NCI-H2227 (cell line): ENCODE results near the gene GBP1.
"Not testable (repeated sequence)": the region's sequence is repeated elsewhere in the genome, so short reads cannot be mapped to it uniquely, and the experiment has no call there.

Experiments used
- DNase-seq: peaks from one replicate; lab custom pipeline; 2025; ENCODE audit not compliant: unreplicated experiment; lab: John Stamatoyannopoulos, UW

GBP1 gene

GRCh38 chr1:89065079-89065868 lies at the start of gene GBP1:
Gene GBP1, minus strand, starts transcription at chr1:89065208. Its CDS starts 1,974 bp downstream, at chr1:89063234.
- no peak for DNase-seq

- no peak for DNase-seq
Observed at GRCh38 chr1:89114662-89115061, 49.7 kb upstream of the GBP1 start.

GRCh38 chr1:89112871-89113613 lies 48.0 kb upstream of the GBP1 start:
- no peak for DNase-seq

GRCh38 chr1:89104687-89105086 lies 39.7 kb upstream of the GBP1 start:
- DNase-seq, result peak; percentile 63

GRCh38 chr1:89104147-89104546 lies 39.1 kb upstream of the GBP1 start:
- DNase-seq, result no peak

- no peak for DNase-seq
Observed at GRCh38 chr1:89102021-89102420, 37.0 kb upstream of the GBP1 start.

- DNase-seq, result no peak
Observed at GRCh38 chr1:89100412-89100811, 35.4 kb upstream of the GBP1 start.

GRCh38 chr1:89098857-89099256 lies 33.8 kb upstream of the GBP1 start:
- no peak for DNase-seq

GRCh38 chr1:89095737-89096136 lies 30.7 kb upstream of the GBP1 start:
- DNase-seq, result no peak

GRCh38 chr1:89089962-89090361 lies 25.0 kb upstream of the GBP1 start:
- DNase-seq, result no peak

- DNase-seq, result no peak
Observed at GRCh38 chr1:89088572-89088971, 23.6 kb upstream of the GBP1 start.

GRCh38 chr1:89087241-89087640 lies 22.2 kb upstream of the GBP1 start:
- DNase-seq, result no peak

GRCh38 chr1:89085781-89086180 lies 20.8 kb upstream of the GBP1 start:
- no peak for DNase-seq

- DNase-seq, result no peak
Observed at GRCh38 chr1:89081005-89081404, 16.0 kb upstream of the GBP1 start.

- not testable (repeated sequence) for DNase-seq
Observed at GRCh38 chr1:89080068-89080467, 15.1 kb upstream of the GBP1 start.

- DNase-seq, result not testable (repeated sequence)
Observed at GRCh38 chr1:89072466-89073065, 7.6 kb upstream of the GBP1 start.

- no peak for DNase-seq
Observed at GRCh38 chr1:89070509-89070908, 5.5 kb upstream of the GBP1 start.

GRCh38 chr1:89069951-89070350 lies 4.9 kb upstream of the GBP1 start:
- no peak for DNase-seq

- DNase-seq, result no peak
Observed at GRCh38 chr1:89068291-89068690, 3.3 kb upstream of the GBP1 start.

GRCh38 chr1:89064632-89065031 lies 376 bp downstream of the GBP1 start:
- no peak for DNase-seq

GRCh38 chr1:89063094-89063493 lies 1.9 kb downstream of the GBP1 start:
- no peak for DNase-seq

- DNase-seq, result no peak
Observed at GRCh38 chr1:89060091-89060490, 4.9 kb downstream of the GBP1 start.
